PC-3 (cell line): Measurements from ENCODE around the gene TC2N.

Experiments used
- EZH2 ChIP-seq: fragments of 300-600 bp; sonication (generic); IDR thresholded peaks from one replicate; pipeline ENCODE4 v1.6.1; 2017; ENCODE audit warnings: antibody characterized with exemption, mild to moderate bottlenecking, low read length; ENCODE audit not compliant: unreplicated experiment
- EZH2phosphoT487 ChIP-seq: fragments of 300-600 bp; sonication (generic); IDR thresholded peaks from 2 replicates; pipeline ENCODE4 v1.6.1; 2018; ENCODE audit warnings: mild to moderate bottlenecking, antibody characterized with exemption, low read length, borderline replicate concordance
- TF ChIP-seq, protein P1 (sequence below): fragments of 300-600 bp; sonication (generic); conservative IDR thresholded peaks from 2 replicates; pipeline ENCODE4 v1.5.1; 2017; ENCODE audit warnings: antibody characterized with exemption, low read depth, mild to moderate bottlenecking, low read length

DNA sequence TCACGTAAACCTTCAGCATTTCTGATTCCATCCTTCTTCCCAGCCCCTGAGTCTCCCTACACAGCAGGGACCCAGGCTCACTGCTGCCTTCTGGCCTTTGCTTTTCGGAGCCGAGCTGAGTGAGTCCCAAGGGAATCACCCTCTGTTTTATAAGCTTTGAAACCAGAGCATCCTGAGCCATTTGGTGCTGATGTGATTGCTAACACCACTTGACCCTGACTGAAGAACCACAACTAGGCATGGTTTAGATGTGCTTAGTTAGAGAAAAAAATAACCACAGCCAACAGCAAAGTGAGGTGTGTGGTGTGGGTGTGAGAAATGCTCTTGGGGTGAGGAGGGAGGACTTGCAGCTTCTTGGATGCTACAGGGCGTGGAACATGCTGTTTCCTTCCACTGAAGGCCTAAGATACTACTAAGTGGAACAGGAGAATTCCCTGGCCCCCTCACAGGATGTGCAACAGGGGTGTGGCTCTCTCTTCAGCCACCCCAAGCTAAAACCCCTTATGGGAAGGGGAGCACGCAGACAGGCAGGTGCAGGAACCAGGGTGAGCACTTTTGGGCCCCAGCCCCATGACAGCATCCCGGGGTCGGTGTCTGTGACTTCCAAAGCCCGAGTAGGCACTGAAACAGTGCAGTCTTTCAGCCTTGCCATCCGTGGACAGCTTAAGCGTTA lies at the start of gene TC2N:
- TF ChIP-seq, protein P1, sequence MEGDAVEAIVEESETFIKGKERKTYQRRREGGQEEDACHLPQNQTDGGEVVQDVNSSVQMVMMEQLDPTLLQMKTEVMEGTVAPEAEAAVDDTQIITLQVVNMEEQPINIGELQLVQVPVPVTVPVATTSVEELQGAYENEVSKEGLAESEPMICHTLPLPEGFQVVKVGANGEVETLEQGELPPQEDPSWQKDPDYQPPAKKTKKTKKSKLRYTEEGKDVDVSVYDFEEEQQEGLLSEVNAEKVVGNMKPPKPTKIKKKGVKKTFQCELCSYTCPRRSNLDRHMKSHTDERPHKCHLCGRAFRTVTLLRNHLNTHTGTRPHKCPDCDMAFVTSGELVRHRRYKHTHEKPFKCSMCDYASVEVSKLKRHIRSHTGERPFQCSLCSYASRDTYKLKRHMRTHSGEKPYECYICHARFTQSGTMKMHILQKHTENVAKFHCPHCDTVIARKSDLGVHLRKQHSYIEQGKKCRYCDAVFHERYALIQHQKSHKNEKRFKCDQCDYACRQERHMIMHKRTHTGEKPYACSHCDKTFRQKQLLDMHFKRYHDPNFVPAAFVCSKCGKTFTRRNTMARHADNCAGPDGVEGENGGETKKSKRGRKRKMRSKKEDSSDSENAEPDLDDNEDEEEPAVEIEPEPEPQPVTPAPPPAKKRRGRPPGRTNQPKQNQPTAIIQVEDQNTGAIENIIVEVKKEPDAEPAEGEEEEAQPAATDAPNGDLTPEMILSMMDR: no peak
- TF ChIP-seq EZH2: no peak
- TF ChIP-seq EZH2phosphoT487: no peak
